SK-N-SH (cell line): ENCODE results near the gene ADCY5. TPM values are rescaled to one million over a fixed set of nuclear protein-coding genes. Genes with fewer than 3 reads are reported as not detected.

Experiments
- CTCF ChIA-PET: fragments of 300-600, 350-600 bp; formaldehyde crosslinking; extraction: SDS; loops from one replicate; lab custom pipeline; 2021; lab: Yijun Ruan, JAX
- POLR2A ChIA-PET: fragments of 350-600 bp; sonication (Branson Sonifier 250); formaldehyde crosslinking; extraction: SDS; loops from one replicate; lab custom pipeline; 2020; ENCODE audit warnings: antibody characterized with exemption, inconsistent platforms; lab: Yijun Ruan, JAX
- DNase-seq: peaks from one replicate; pipeline ENCODE4 v3.0.0; 2012
- H2AFZ ChIP-seq: fragments of 200-600 bp; sonication (generic); 2 replicates; pipeline ENCODE4 v1.8.1; 2016; ENCODE audit warnings: antibody characterized with exemption, mild to moderate bottlenecking, low read depth
- H3F3A ChIP-seq: fragments of 200-600 bp; sonication (generic); replicated peaks from 2 replicates; pipeline ENCODE3; 2016; ENCODE audit warnings: antibody characterized with exemption, mild to moderate bottlenecking; ENCODE audit not compliant: insufficient read depth
- H3K27ac ChIP-seq, 2 experiments: fragments of 200-500 bp in 1 of 2; fragments of 200-600 bp in 1 of 2; sonication (Bioruptor generic) in 1 of 2; sonication (generic), shearing (Covaris generic) in 1 of 2; 2 replicates each; pipeline versions ENCODE4 v1.5.1 to v1.6.1; 2014 to 2016; ENCODE audit warnings: low read depth in 2 of 2, inconsistent platforms in 1 of 2, low read length in 1 of 2, mild to moderate bottlenecking in 1 of 2, mixed read lengths in 1 of 2
- H3K27me3 ChIP-seq: fragments of 200-600 bp; sonication (generic), shearing (Covaris generic); 2 replicates; pipeline ENCODE4 v1.6.1; 2016; ENCODE audit warnings: mixed run types; ENCODE audit not compliant: insufficient read depth
- H3K36me3 ChIP-seq, 2 experiments: fragments of 200-500 bp in 1 of 2; fragments of 200-600 bp in 1 of 2; sonication (Bioruptor generic) in 1 of 2; sonication (generic) in 1 of 2; replicated peaks in 1 of 2; 2 replicates each; pipeline versions ENCODE3 to v1.5.1; 2014 to 2016; ENCODE audit warnings: low read length in 1 of 2, mild to moderate bottlenecking in 1 of 2; ENCODE audit not compliant: insufficient read depth in 2 of 2, control insufficient read depth in 1 of 2
- H3K4me1 ChIP-seq, 2 experiments: fragments of 200-500 bp in 1 of 2; fragments of 200-600 bp in 1 of 2; sonication (Bioruptor generic) in 1 of 2; sonication (generic), shearing (Covaris generic) in 1 of 2; 2 replicates each; pipeline versions ENCODE4 v1.5.1 to v1.6.1; 2014 to 2016; ENCODE audit warnings: low read depth in 1 of 2, low read length in 1 of 2, mixed run types in 1 of 2; ENCODE audit not compliant: insufficient read depth in 2 of 2, control insufficient read depth in 1 of 2
- H3K4me2 ChIP-seq: fragments of 200-600 bp; sonication (generic), shearing (Covaris generic); 2 replicates; pipeline ENCODE4 v1.6.1; 2017; ENCODE audit warnings: mixed run types
- H3K4me3 ChIP-seq, 2 experiments: fragments of 200-500 bp in 1 of 2; fragments of 200-600 bp in 1 of 2; sonication (Bioruptor generic) in 1 of 2; sonication (generic), shearing (Covaris generic) in 1 of 2; 2 replicates each; pipeline versions ENCODE4 v1.5.1 to v1.8.1; 2014 to 2016; ENCODE audit warnings: low read depth in 2 of 2, inconsistent platforms in 1 of 2, low read length in 1 of 2, mild to moderate bottlenecking in 1 of 2, mixed read lengths in 1 of 2, moderate library complexity in 1 of 2
- H3K79me2 ChIP-seq: fragments of 200-600 bp; sonication (generic); 2 replicates; pipeline ENCODE4 v1.8.1; 2017; ENCODE audit warnings: mild to moderate bottlenecking; ENCODE audit not compliant: insufficient read depth
- H3K9ac ChIP-seq: fragments of 200-600 bp; sonication (generic); 2 replicates; pipeline ENCODE4 v1.6.1; 2017; ENCODE audit warnings: mixed run types
- H3K9me2 ChIP-seq: fragments of 200-600 bp; sonication (generic); 2 replicates; pipeline ENCODE4 v1.6.1; 2017; ENCODE audit warnings: mixed run types
- H3K9me3 ChIP-seq: fragments of 200-600 bp; sonication (generic); 2 replicates; pipeline ENCODE4 v1.6.1; 2017; ENCODE audit warnings: mixed run types, mild to moderate bottlenecking, moderate library complexity
- H4K20me1 ChIP-seq: fragments of 200-600 bp; sonication (generic); 2 replicates; pipeline ENCODE4 v1.6.1; 2017; ENCODE audit warnings: mild to moderate bottlenecking, mixed run types; ENCODE audit not compliant: insufficient read depth
- CHD2 ChIP-seq: fragments of 150-350 bp; IDR thresholded peaks from 2 replicates; pipeline ENCODE4 v1.6.1; 2018; ENCODE audit warnings: low read length; ENCODE audit not compliant: partially characterized antibody
- ELF1 ChIP-seq: IDR thresholded peaks from 2 replicates; pipeline ENCODE4 v1.4.0; 2012
- EP300 ChIP-seq, 2 experiments: IDR thresholded peaks; 2 replicates each; pipeline versions ENCODE4 v1.4.0 to v1.6.1; 2012; ENCODE audit warnings: borderline replicate concordance in 1 of 2, low read depth in 1 of 2, low read length in 1 of 2
- FOSL2 ChIP-seq: IDR thresholded peaks from 2 replicates; pipeline ENCODE4 v1.4.0; 2012; ENCODE audit warnings: low read depth, mild to moderate bottlenecking, moderate library complexity, borderline replicate concordance
- GABPA ChIP-seq: IDR thresholded peaks from 2 replicates; pipeline ENCODE4 v1.4.0; 2012; ENCODE audit warnings: low read depth, mild to moderate bottlenecking
- MAX ChIP-seq: IDR thresholded peaks from 2 replicates; pipeline ENCODE4 v1.4.0; 2012; ENCODE audit warnings: low read depth
- NRF1 ChIP-seq: IDR thresholded peaks from 2 replicates; pipeline ENCODE4 v1.6.1; 2012; ENCODE audit warnings: low read depth, mild to moderate bottlenecking, low read length
- REST ChIP-seq: IDR thresholded peaks from 2 replicates; pipeline ENCODE4 v1.6.1; 2012; ENCODE audit warnings: mild to moderate bottlenecking, low read depth, low read length, moderate library complexity
- RXRA ChIP-seq: IDR thresholded peaks from 2 replicates; pipeline ENCODE4 v1.4.0; 2012; ENCODE audit warnings: low read depth, mild to moderate bottlenecking, borderline replicate concordance
- SIN3A ChIP-seq: IDR thresholded peaks from 2 replicates; pipeline ENCODE4 v1.6.1; 2012; ENCODE audit warnings: low read depth, mild to moderate bottlenecking, low read length, moderate library complexity, borderline replicate concordance
- WGBS: methylation state at CpG from one replicate; pipeline ENCODE4 v1.1.6; 2017; ENCODE audit warnings: low lambda C conversion rate; 5-methylcytosine and 5-hydroxymethylcytosine counted together
- polyA plus RNA-seq, 3 experiments: library from polyadenylated mRNA; depleted of rRNA; stranded (reverse); fragments of >200 nt; gene quantifications; 2 replicates each; pipeline ENCODE4 v1.2.3, GENCODE V29; 2012

Gene ADCY5
- polyA plus RNA-seq, 1 of the 3 experiments (the other 2 are of a cell fraction) = 0.21 TPM

GRCh38 chr3:123442125-123442524, 6.8 kb downstream of the ADCY5 start:
- no peaks in the 10 kb centered on the region for H3K79me2 ChIP-seq
- H3F3A ChIP-seq = no peaks in the 10 kb centered on the region
- no peaks in the 10 kb centered on the region for H4K20me1 ChIP-seq
- H3K4me2 ChIP-seq = no peak overlapping the region
- no peak for DNase-seq
- H3K36me3 ChIP-seq = no peaks in the 10 kb centered on the region
- no peak overlapping the region for H2AFZ ChIP-seq
- H3K27me3 ChIP-seq = peaks cover 40% of the 10 kb centered on the region
- CTCF ChIA-PET = no interaction called here
- H3K9me2 ChIP-seq = no peaks in the 10 kb centered on the region
- no peaks in the 10 kb centered on the region for H3K9me3 ChIP-seq
- H3K9ac ChIP-seq = no peak overlapping the region
- no peaks in the 10 kb centered on the region; a peak in 1 of 4 replicates for H3K4me1 ChIP-seq
- WGBS = 48% methylated on average over 3 of the region's 9 CpGs
- no peak for TF ChIP-seq MAX
- TF ChIP-seq, all 33 proteins: peak for 0
- Histone ChIP-seq H3K27ac (no peak overlapping the region), H3K4me3 (no peak overlapping the region)
- POLR2A ChIA-PET = no interaction called here

- no peak overlapping the region for H2AFZ ChIP-seq
- no peak overlapping the region for H3K27ac ChIP-seq
- H3K36me3 ChIP-seq = no peaks in the 10 kb centered on the region
- no peak for DNase-seq
- H3K79me2 ChIP-seq = no peaks in the 10 kb centered on the region
- no peaks in the 10 kb centered on the region for H3F3A ChIP-seq
- no peak overlapping the region for H3K9ac ChIP-seq
- H3K27me3 ChIP-seq = peaks cover 25% of the 10 kb centered on the region
- CTCF ChIA-PET = interaction anchor here (0.8 kb wide), 1 partner anchor 10 kb away, joined by 3 read pairs; no protein-coding TSS in a partner anchor
- WGBS = 63% methylated on average over 9 of the region's 9 CpGs
- H3K9me2 ChIP-seq = no peaks in the 10 kb centered on the region
- H3K4me1 ChIP-seq = no peaks in the 10 kb centered on the region
- no peak overlapping the region for H3K4me3 ChIP-seq
- POLR2A ChIA-PET = no interaction called here
- no peak overlapping the region for H3K4me2 ChIP-seq
- no peak for TF ChIP-seq REST
- no peak for TF ChIP-seq ELF1
- no peak for TF ChIP-seq CHD2
- no peak for TF ChIP-seq SIN3A
- TF ChIP-seq GABPA = no peak
- TF ChIP-seq FOSL2 = no peak
- no peak for TF ChIP-seq NRF1
- TF ChIP-seq EP300 (IDR thresholded peaks at IDR 0.05; ENCODE audit: borderline replicate concordance in 1 of 2, low read depth in 1 of 2, low read length in 1 of 2) = no peak
- no peak for TF ChIP-seq RXRA
- no peaks in the 10 kb centered on the region for H3K9me3 ChIP-seq
- H4K20me1 ChIP-seq = no peaks in the 10 kb centered on the region
These were observed 8.9 kb downstream of the ADCY5 start for GRCh38 chr3:123439806-123440580.
